GM21619 (cell line): ENCODE data around the gene TMEM108.

Experiments used
- ATAC-seq: cut with Tn5 transposase; IDR thresholded peaks from one replicate; pipeline ENCODE4 v1.9.1; 2021; ENCODE audit not compliant: unreplicated experiment

Gene TMEM108

GRCh38 chr3:133271539-133271938 lies 233.3 kb downstream of the TMEM108 start:
- ATAC-seq: no peak

- ATAC-seq: no peak
These were observed 235.2 kb downstream of the TMEM108 start for GRCh38 chr3:133273346-133273745.

GRCh38 chr3:133274477-133274876 lies 236.3 kb downstream of the TMEM108 start:
- ATAC-seq: no peak

- no peak for ATAC-seq
These were observed 238.4 kb downstream of the TMEM108 start for GRCh38 chr3:133276594-133276993.

GRCh38 chr3:133277813-133278212 lies 239.6 kb downstream of the TMEM108 start:
- ATAC-seq: no peak

- no peak for ATAC-seq
These were observed 240.3 kb downstream of the TMEM108 start for GRCh38 chr3:133278260-133279043.

GRCh38 chr3:133280586-133280985 lies 242.4 kb downstream of the TMEM108 start:
- ATAC-seq: no peak

GRCh38 chr3:133282236-133282635 lies 244.0 kb downstream of the TMEM108 start:
- no peak for ATAC-seq

GRCh38 chr3:133283958-133284807 lies 246.0 kb downstream of the TMEM108 start:
- no peak for ATAC-seq

GRCh38 chr3:133289322-133289721 lies 251.1 kb downstream of the TMEM108 start:
- no peak for ATAC-seq

GRCh38 chr3:133292296-133292695 lies 254.1 kb downstream of the TMEM108 start:
- no peak for ATAC-seq

- no peak for ATAC-seq
These were observed 255.4 kb downstream of the TMEM108 start for GRCh38 chr3:133293397-133294110.

- ATAC-seq: no peak
These were observed 256.1 kb downstream of the TMEM108 start for GRCh38 chr3:133294253-133294652.

- no peak for ATAC-seq
These were observed 257.2 kb downstream of the TMEM108 start for GRCh38 chr3:133295199-133295901.

GRCh38 chr3:133295944-133296917 lies 258.0 kb downstream of the TMEM108 start:
- ATAC-seq: no peak

GRCh38 chr3:133296981-133297380 lies 258.8 kb downstream of the TMEM108 start:
- no peak for ATAC-seq

GRCh38 chr3:133300102-133300501 lies 261.9 kb downstream of the TMEM108 start:
- ATAC-seq: no peak

- ATAC-seq: no peak
These were observed 263.0 kb downstream of the TMEM108 start for GRCh38 chr3:133301194-133301593.

GRCh38 chr3:133301731-133302130 lies 263.5 kb downstream of the TMEM108 start:
- ATAC-seq: no peak

- no peak for ATAC-seq
These were observed 265.2 kb downstream of the TMEM108 start for GRCh38 chr3:133303430-133303829.
